Measurements from ENCODE around the gene PDILT.

DNA sequence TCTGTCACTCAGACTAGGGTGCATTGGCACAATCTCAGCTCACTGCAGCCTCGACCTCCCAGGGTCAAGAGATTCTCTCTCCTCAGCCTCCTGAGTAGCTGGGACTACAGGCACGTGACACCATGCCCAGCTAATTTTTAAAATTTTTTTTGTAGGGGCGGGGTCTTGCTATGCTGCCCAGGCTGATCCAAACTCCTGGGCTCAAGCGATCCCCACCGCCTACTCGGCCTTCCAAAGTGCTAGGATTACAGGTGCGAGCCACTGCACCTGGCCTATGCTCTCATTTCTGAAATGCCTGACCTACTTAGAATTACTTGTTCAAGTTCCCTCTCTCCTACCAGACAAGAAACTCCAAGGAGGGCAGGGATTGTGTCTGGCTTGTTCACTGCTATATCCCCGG is 72.1 kb downstream of the PDILT start:
- TF ChIP-seq, protein P1, sequence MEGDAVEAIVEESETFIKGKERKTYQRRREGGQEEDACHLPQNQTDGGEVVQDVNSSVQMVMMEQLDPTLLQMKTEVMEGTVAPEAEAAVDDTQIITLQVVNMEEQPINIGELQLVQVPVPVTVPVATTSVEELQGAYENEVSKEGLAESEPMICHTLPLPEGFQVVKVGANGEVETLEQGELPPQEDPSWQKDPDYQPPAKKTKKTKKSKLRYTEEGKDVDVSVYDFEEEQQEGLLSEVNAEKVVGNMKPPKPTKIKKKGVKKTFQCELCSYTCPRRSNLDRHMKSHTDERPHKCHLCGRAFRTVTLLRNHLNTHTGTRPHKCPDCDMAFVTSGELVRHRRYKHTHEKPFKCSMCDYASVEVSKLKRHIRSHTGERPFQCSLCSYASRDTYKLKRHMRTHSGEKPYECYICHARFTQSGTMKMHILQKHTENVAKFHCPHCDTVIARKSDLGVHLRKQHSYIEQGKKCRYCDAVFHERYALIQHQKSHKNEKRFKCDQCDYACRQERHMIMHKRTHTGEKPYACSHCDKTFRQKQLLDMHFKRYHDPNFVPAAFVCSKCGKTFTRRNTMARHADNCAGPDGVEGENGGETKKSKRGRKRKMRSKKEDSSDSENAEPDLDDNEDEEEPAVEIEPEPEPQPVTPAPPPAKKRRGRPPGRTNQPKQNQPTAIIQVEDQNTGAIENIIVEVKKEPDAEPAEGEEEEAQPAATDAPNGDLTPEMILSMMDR (IDR thresholded peaks at IDR 0.05; ENCODE audit: insufficient read depth, low read length, poor library complexity, severe bottlenecking), result no peak
- no peak for TF ChIP-seq EZH2phosphoT487 (conservative IDR thresholded peaks at IDR 0.05; ENCODE audit: low read length)

Measured in SU-DHL-6 (cell line).